H1 (cell line): ENCODE measurements around the gene SCYL1. TPM values are rescaled to one million over a fixed set of nuclear protein-coding genes. Genes with fewer than 3 reads are reported as not detected.

ENCODE experiments used
- CTCF ChIA-PET: fragments of 300-600 bp; sonication (Branson Sonifier 250); formaldehyde crosslinking; loops from one replicate; lab custom pipeline; 2021; ENCODE audit not compliant: partially characterized antibody; lab: Charles Lee
- POLR2A ChIA-PET: fragments of 300-600 bp; sonication (Branson Sonifier 250); formaldehyde crosslinking; loops from one replicate; lab custom pipeline; 2021; ENCODE audit warnings: inconsistent platforms; ENCODE audit not compliant: partially characterized antibody; lab: Charles Lee
- DNase-seq, 2 experiments: peaks; one replicate each; pipeline versions ENCODE4 v3.0.0 to v3.0.0-alpha.2; 2010 to 2022; ENCODE audit warnings: low spot score in 2 of 2, low read depth in 1 of 2, mixed read lengths in 1 of 2
- FAIRE-seq: peaks from 2 replicates; lab custom pipeline; 2011; peaks lifted over from hg19 to GRCh38; lab: Jason Lieb, UNC
- H2AFZ ChIP-seq: 2 replicates; pipeline ENCODE4 v1.8.1; 2012; ENCODE audit warnings: low read length, inconsistent platforms
- H2AK5ac ChIP-seq: 2 replicates; pipeline ENCODE4 v1.6.1; 2013; ENCODE audit warnings: low read depth, low read length
- H2BK120ac ChIP-seq: replicated peaks from 2 replicates; pipeline ENCODE3; 2013; ENCODE audit warnings: low read depth, low read length, inconsistent platforms
- H2BK12ac ChIP-seq: 2 replicates; pipeline ENCODE4 v1.6.1; 2013; ENCODE audit warnings: low read depth, low read length
- H2BK15ac ChIP-seq: 2 replicates; pipeline ENCODE4 v1.6.1; 2013; ENCODE audit warnings: low read length
- H2BK20ac ChIP-seq: 2 replicates; pipeline ENCODE4 v1.6.1; 2013; ENCODE audit warnings: low read length
- H2BK5ac ChIP-seq: 2 replicates; pipeline ENCODE4 v1.6.1; 2013; ENCODE audit warnings: low read depth, low read length
- H3K14ac ChIP-seq: 2 replicates; pipeline ENCODE4 v1.6.1; 2013; ENCODE audit warnings: inconsistent platforms; ENCODE audit not compliant: insufficient read length
- H3K18ac ChIP-seq: 2 replicates; pipeline ENCODE4 v1.6.1; 2013; ENCODE audit warnings: low read length; ENCODE audit errors: extremely low read depth
- H3K23ac ChIP-seq: 2 replicates; pipeline ENCODE4 v1.6.1; 2013; ENCODE audit warnings: inconsistent platforms; ENCODE audit not compliant: insufficient read length
- H3K23me2 ChIP-seq: 2 replicates; pipeline ENCODE4 v1.6.1; 2013; ENCODE audit warnings: low read depth, low read length
- H3K27ac ChIP-seq: 2 replicates; pipeline ENCODE4 v1.6.1; 2011; ENCODE audit warnings: low read depth, low read length, inconsistent platforms
- H3K27me3 ChIP-seq, 4 experiments: replicated peaks in 1 of 4; 1 replicate in 1 of 4; 2 replicates in 3 of 4; pipeline versions ENCODE4 v1.6.1 to v1.8.1; 2011 to 2013; ENCODE audit warnings: low read length in 3 of 4, mild to moderate bottlenecking in 3 of 4, inconsistent platforms in 2 of 4, mixed read lengths in 2 of 4, moderate library complexity in 1 of 4; ENCODE audit not compliant: control insufficient read depth in 3 of 4, insufficient read depth in 3 of 4; ENCODE audit errors: extremely low read depth in 1 of 4
- H3K36me3 ChIP-seq, 4 experiments: 2 replicates each; pipeline versions ENCODE4 v1.6.1 to v1.8.1; 2011 to 2013; ENCODE audit warnings: mild to moderate bottlenecking in 4 of 4, low read length in 3 of 4, moderate library complexity in 2 of 4, control low read depth in 1 of 4, inconsistent platforms in 1 of 4; ENCODE audit not compliant: insufficient read depth in 4 of 4, control insufficient read depth in 2 of 4
- H3K4ac ChIP-seq: replicated peaks from 2 replicates; pipeline ENCODE3; 2013; ENCODE audit warnings: low read length, low read depth, mixed read lengths, inconsistent platforms; ENCODE audit not compliant: insufficient read length
- H3K4me1 ChIP-seq, 4 experiments: replicated peaks in 1 of 4; 1 replicate in 1 of 4; 2 replicates in 3 of 4; pipeline versions ENCODE4 v1.6.1 to v1.8.1; 2011 to 2013; ENCODE audit warnings: low read length in 3 of 4, inconsistent platforms in 2 of 4, mixed read lengths in 1 of 4; ENCODE audit not compliant: insufficient read depth in 4 of 4, control insufficient read depth in 3 of 4
- H3K4me2 ChIP-seq, 2 experiments: 2 replicates each; pipeline versions ENCODE4 v1.6.1 to v1.8.1; 2011 to 2013; ENCODE audit warnings: low read depth in 2 of 2, low read length in 2 of 2, control low read depth in 1 of 2, inconsistent platforms in 1 of 2, mild to moderate bottlenecking in 1 of 2; ENCODE audit not compliant: insufficient read depth in 1 of 2
- H3K4me3 ChIP-seq, 4 experiments: fragments of 200-600, 300-600 bp in 1 of 4; sonication (generic), shearing (Covaris generic), sonication (Bioruptor Twin) in 1 of 4; 2 replicates each; pipeline versions ENCODE4 v1.5.1 to v1.8.1; 2011 to 2016; ENCODE audit warnings: low read length in 4 of 4, low read depth in 3 of 4, control low read depth in 2 of 4, inconsistent platforms in 2 of 4, mild to moderate bottlenecking in 2 of 4, mixed read lengths in 1 of 4, moderate library complexity in 1 of 4; ENCODE audit not compliant: insufficient read depth in 2 of 4; ENCODE audit errors: extremely low read depth in 1 of 4
- H3K56ac ChIP-seq: replicated peaks from 2 replicates; pipeline ENCODE3; 2013; ENCODE audit warnings: low read depth, mild to moderate bottlenecking, mixed read lengths, low read length, inconsistent platforms; ENCODE audit not compliant: insufficient read length
- H3K79me1 ChIP-seq: 2 replicates; pipeline ENCODE4 v1.6.1; 2013; ENCODE audit warnings: low read depth, low read length, control low read depth
- H3K79me2 ChIP-seq, 2 experiments: 2 replicates each; pipeline versions ENCODE4 v1.6.1 to v1.8.1; 2012 to 2013; ENCODE audit warnings: low read length in 2 of 2, mild to moderate bottlenecking in 2 of 2, inconsistent platforms in 1 of 2; ENCODE audit not compliant: insufficient read depth in 2 of 2, control insufficient read depth in 1 of 2
- H3K9ac ChIP-seq, 4 experiments: replicated peaks in 1 of 4; 1 replicate in 1 of 4; 2 replicates in 3 of 4; pipeline versions ENCODE4 v1.6.1 to v1.8.1; 2011 to 2013; ENCODE audit warnings: low read depth in 3 of 4, low read length in 3 of 4, control low read depth in 2 of 4, mild to moderate bottlenecking in 2 of 4, moderate library complexity in 2 of 4, inconsistent platforms in 1 of 4; ENCODE audit errors: extremely low read depth in 1 of 4
- H3K9me3 ChIP-seq, 2 experiments: 2 replicates each; pipeline versions ENCODE4 v1.6.1 to v1.8.1; 2012 to 2013; ENCODE audit warnings: mild to moderate bottlenecking in 2 of 2, moderate library complexity in 2 of 2, control low read depth in 1 of 2, inconsistent platforms in 1 of 2, low read depth in 1 of 2, low read length in 1 of 2, mixed read lengths in 1 of 2; ENCODE audit not compliant: insufficient read depth in 2 of 2
- H4K20me1 ChIP-seq, 2 experiments: replicated peaks in 1 of 2; 2 replicates each; pipeline versions ENCODE3 to v1.8.1; 2011 to 2013; ENCODE audit warnings: inconsistent platforms in 2 of 2, low read length in 2 of 2, mild to moderate bottlenecking in 1 of 2; ENCODE audit not compliant: insufficient read depth in 2 of 2, control insufficient read depth in 1 of 2
- H4K5ac ChIP-seq: 2 replicates; pipeline ENCODE4 v1.6.1; 2013; ENCODE audit warnings: low read length, low read depth, mixed read lengths, inconsistent platforms; ENCODE audit not compliant: insufficient read length
- H4K8ac ChIP-seq: 2 replicates; pipeline ENCODE4 v1.8.0; 2013; ENCODE audit warnings: mild to moderate bottlenecking, moderate library complexity, low read length, inconsistent platforms; ENCODE audit not compliant: insufficient read depth; ENCODE audit errors: extremely low read depth
- H4K91ac ChIP-seq: replicated peaks from 2 replicates; pipeline ENCODE3; 2013; ENCODE audit warnings: low read length, mixed read lengths, inconsistent platforms; ENCODE audit not compliant: insufficient read length
- ASH2L ChIP-seq: fragments of 200-600, 300-600 bp; sonication (generic); IDR thresholded peaks from one replicate; pipeline ENCODE4 v1.7.1; 2017; ENCODE audit warnings: low read length
- CEBPB ChIP-seq: IDR thresholded peaks from 2 replicates; pipeline ENCODE4 v1.6.1; 2012; ENCODE audit warnings: low read depth, low read length
- MAFK ChIP-seq: IDR thresholded peaks from 2 replicates; pipeline ENCODE4 v1.6.1; 2012; ENCODE audit warnings: low read depth, mild to moderate bottlenecking, improper control_type of control experiment, low read length
- NANOG ChIP-seq: IDR thresholded peaks from 2 replicates; pipeline ENCODE4 v1.6.1; 2011; ENCODE audit warnings: low read length, low read depth, mild to moderate bottlenecking, inconsistent platforms; ENCODE audit not compliant: insufficient read depth, poor library complexity, severe bottlenecking
- NRF1 ChIP-seq: IDR thresholded peaks from 2 replicates; pipeline ENCODE4 v1.6.1; 2011; ENCODE audit warnings: mild to moderate bottlenecking, low read depth, low read length, improper control_type of control experiment
- RFX5 ChIP-seq: IDR thresholded peaks from 2 replicates; pipeline ENCODE4 v1.6.1; 2011; ENCODE audit warnings: low read depth, low read length, improper control_type of control experiment, borderline replicate concordance
- TAF7 ChIP-seq: optimal IDR thresholded peaks from 2 replicates; pipeline ENCODE3; 2011; ENCODE audit warnings: low read depth, mild to moderate bottlenecking, inconsistent platforms, low read length, moderate library complexity, borderline replicate concordance
- WGBS, 2 experiments: shearing (Covaris generic) in 1 of 2; methylation state at CpG; one replicate each; pipeline versions ENCODE4 v1.1.6 to v1.1.7; 2013 to 2015; ENCODE audit warnings: low lambda C conversion rate in 2 of 2, mixed read lengths in 2 of 2, inconsistent platforms in 1 of 2, low coverage in 1 of 2, missing lambda C conversion rate in 1 of 2; ENCODE audit not compliant: insufficient replicate concordance in 2 of 2, insufficient coverage in 1 of 2, insufficient read length in 1 of 2; ENCODE audit errors: extremely low coverage in 1 of 2, missing lambda C conversion rate in 1 of 2; 5-methylcytosine and 5-hydroxymethylcytosine counted together
- polyA plus RNA-seq, 7 experiments: library from polyadenylated mRNA; depleted of rRNA in 3 of 7; stranded (reverse) in 5 of 7; unstranded in 2 of 7; fragments of >200 nt in 5 of 7; fragments of 200-250 nt in 2 of 7; gene quantifications; 1 replicate in 5 of 7; 2 replicates in 1 of 7; 4 replicates in 1 of 7; pipeline versions ENCODE4 v1.2.1 to v1.2.3, GENCODE V29; 2011 to 2013; ENCODE audit warnings: missing spikeins in 2 of 7, mixed read lengths in 2 of 7
- total RNA-seq: library from RNA; stranded (reverse); fragmentation: NEBNext Ultra II Directional; extraction: Animal tissue kit (Norgen Biotek cat#: 25700); gene quantifications from 2 replicates; pipeline ENCODE4 v1.2.1, GENCODE V29; 2021
- TF ChIP-seq, protein P1 (sequence below): IDR thresholded peaks from 2 replicates; pipeline ENCODE4 v1.6.1; 2012; ENCODE audit warnings: inconsistent platforms
- TF ChIP-seq, protein P2 (sequence below), 3 experiments: IDR thresholded peaks; 1 replicate in 2 of 3; 2 replicates in 1 of 3; pipeline versions ENCODE4 v1.5.1 to v1.6.1; 2011; ENCODE audit warnings: low read length in 3 of 3, mild to moderate bottlenecking in 3 of 3, inconsistent platforms in 2 of 3, low read depth in 1 of 3, moderate library complexity in 1 of 3; ENCODE audit not compliant: insufficient read depth in 1 of 3; ENCODE audit errors: control extremely low read depth in 1 of 3
- TF ChIP-seq, protein P3 (sequence below): IDR thresholded peaks from 2 replicates; pipeline ENCODE4 v1.6.1; 2011; ENCODE audit warnings: low read depth, mild to moderate bottlenecking, low read length; ENCODE audit not compliant: insufficient read depth

SCYL1 gene
- total and polyA plus RNA-seq, 2 of the 8 experiments (the other 6 are each of a cell fraction or from before 2014, with no cell fraction given), result 59.8 to 77.7 TPM

DNA sequence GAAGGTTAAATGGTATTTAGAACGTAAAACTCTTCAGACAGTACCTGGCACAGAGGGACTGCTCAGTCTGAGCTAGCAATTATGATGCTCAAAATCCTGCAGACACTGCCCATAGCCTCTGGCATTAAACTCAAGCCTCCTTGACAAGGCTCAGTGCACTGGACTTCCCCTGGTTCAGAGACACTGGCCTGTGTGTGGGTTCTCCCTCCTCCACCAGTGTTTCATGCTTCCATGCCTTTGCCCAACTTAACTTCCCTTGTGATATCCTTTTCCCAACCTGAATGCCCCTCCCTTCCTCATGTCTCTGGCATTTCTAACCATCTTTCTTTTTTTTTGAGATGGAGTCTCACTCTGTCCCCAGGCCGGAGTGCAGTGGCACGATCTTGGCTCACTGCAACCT is 24.2 kb downstream of the SCYL1 start:
- no peak overlapping the region for H3K9ac ChIP-seq
- no peak overlapping the region for H2BK12ac ChIP-seq
- no peak overlapping the region for H3K4me2 ChIP-seq
- ChIA-PET CTCF (interaction anchor here (0.9 to 10.5 kb wide), 7 partner anchors 8 to 519 kb away, joined by 3 to 284 read pairs (median 4); partner anchors contain the start of genes FAM89B, LTBP3 and ZNRD2), POLR2A (interaction anchor here (0.7 to 1.6 kb wide), 4 partner anchors 9 to 44 kb away, joined by 3 to 5 read pairs (median 4); no protein-coding TSS in a partner anchor)
- H3K79me2 ChIP-seq, result no peaks in the 10 kb centered on the region
- H2AFZ ChIP-seq, result no peak overlapping the region
- H2AK5ac ChIP-seq, result peak overlapping the region; percentile 53; the same call in 1 of the 2 replicates
- no peak overlapping the region for H3K18ac ChIP-seq
- no peak overlapping the region for H2BK20ac ChIP-seq
- H2BK120ac ChIP-seq, result no peak overlapping the region
- H3K27me3 ChIP-seq, result peaks cover 4 to 49% (median 38%) of the 10 kb centered on the region in 4 experiments; a peak in 6 of 7 replicates
- no peak overlapping the region for H3K4me3 ChIP-seq
- H3K56ac ChIP-seq, result no peak overlapping the region
- H4K91ac ChIP-seq, result no peak overlapping the region
- H3K4me1 ChIP-seq, result peaks cover 0 to 20% (median 17%) of the 10 kb centered on the region in 4 experiments; a peak in 6 of 7 replicates
- WGBS, 2 experiments, result 90% methylated on average over 2 of the region's 3 CpGs; no CpG with 5 or more reads in 1 of the 2 experiments
- H3K9me3 ChIP-seq, result no peaks in the 10 kb centered on the region
- H3K14ac ChIP-seq, result no peak overlapping the region
- no peak overlapping the region for H4K8ac ChIP-seq
- FAIRE-seq (no peak), DNase-seq (no peak)
- H3K36me3 ChIP-seq, result no peaks in the 10 kb centered on the region
- H3K23me2 ChIP-seq, result peaks cover 12% of the 10 kb centered on the region; the same call in 1 of the 2 replicates
- H2BK15ac ChIP-seq, result 0 out of 2 replicates have a peak overlapping the region, but pooled peaks have one; percentile 29
- H3K79me1 ChIP-seq, result no peaks in the 10 kb centered on the region
- no peak overlapping the region for H3K27ac ChIP-seq
- H4K20me1 ChIP-seq, result peaks cover 0 to 8% of the 10 kb centered on the region in 2 experiments
- no peak overlapping the region for H3K4ac ChIP-seq
- no peak overlapping the region for H3K23ac ChIP-seq
- no peak overlapping the region for H4K5ac ChIP-seq
- no peak overlapping the region for H2BK5ac ChIP-seq
- TF ChIP-seq, protein P1, sequence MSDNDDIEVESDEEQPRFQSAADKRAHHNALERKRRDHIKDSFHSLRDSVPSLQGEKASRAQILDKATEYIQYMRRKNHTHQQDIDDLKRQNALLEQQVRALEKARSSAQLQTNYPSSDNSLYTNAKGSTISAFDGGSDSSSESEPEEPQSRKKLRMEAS, result no peak
- TF ChIP-seq TAF7, result no peak
- no peak for TF ChIP-seq RFX5
- no peak for TF ChIP-seq NRF1
- no peak for TF ChIP-seq CEBPB
- no peak for TF ChIP-seq MAFK
- TF ChIP-seq NANOG, result no peak
- TF ChIP-seq, protein P2, sequence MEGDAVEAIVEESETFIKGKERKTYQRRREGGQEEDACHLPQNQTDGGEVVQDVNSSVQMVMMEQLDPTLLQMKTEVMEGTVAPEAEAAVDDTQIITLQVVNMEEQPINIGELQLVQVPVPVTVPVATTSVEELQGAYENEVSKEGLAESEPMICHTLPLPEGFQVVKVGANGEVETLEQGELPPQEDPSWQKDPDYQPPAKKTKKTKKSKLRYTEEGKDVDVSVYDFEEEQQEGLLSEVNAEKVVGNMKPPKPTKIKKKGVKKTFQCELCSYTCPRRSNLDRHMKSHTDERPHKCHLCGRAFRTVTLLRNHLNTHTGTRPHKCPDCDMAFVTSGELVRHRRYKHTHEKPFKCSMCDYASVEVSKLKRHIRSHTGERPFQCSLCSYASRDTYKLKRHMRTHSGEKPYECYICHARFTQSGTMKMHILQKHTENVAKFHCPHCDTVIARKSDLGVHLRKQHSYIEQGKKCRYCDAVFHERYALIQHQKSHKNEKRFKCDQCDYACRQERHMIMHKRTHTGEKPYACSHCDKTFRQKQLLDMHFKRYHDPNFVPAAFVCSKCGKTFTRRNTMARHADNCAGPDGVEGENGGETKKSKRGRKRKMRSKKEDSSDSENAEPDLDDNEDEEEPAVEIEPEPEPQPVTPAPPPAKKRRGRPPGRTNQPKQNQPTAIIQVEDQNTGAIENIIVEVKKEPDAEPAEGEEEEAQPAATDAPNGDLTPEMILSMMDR (IDR thresholded peaks at IDR 0.05; ENCODE audit: control extremely low read depth in 1 of 3, insufficient read depth in 1 of 3, low read depth in 1 of 3, low read length in 3 of 3), result no peak
- TF ChIP-seq, protein P3, sequence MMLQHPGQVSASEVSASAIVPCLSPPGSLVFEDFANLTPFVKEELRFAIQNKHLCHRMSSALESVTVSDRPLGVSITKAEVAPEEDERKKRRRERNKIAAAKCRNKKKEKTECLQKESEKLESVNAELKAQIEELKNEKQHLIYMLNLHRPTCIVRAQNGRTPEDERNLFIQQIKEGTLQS, result no peak
- no peak for TF ChIP-seq ASH2L
